Measurements from ENCODE around the gene TFR2.

- TF ChIP-seq CTCF (IDR thresholded peaks at IDR 0.05; ENCODE audit: low read length), result no peak; the same call in 1 of the 2 replicates
- no peak for TF ChIP-seq EZH2 (IDR thresholded peaks at IDR 0.05; ENCODE audit: borderline replicate concordance, low read length)
Measured at GRCh38 chr7:100600730-100601038, 40.7 kb downstream of the TFR2 start.

Data from OCI-LY1 (cell line).